GM23248 (cell line): ENCODE data around the gene NEU2. TPM values are rescaled to one million over a fixed set of nuclear protein-coding genes. Genes with fewer than 3 reads are reported as not detected.

ENCODE experiments used
- DNase-seq: peaks from one replicate; pipeline ENCODE4 v3.0.0-alpha.2; 2015
- H2AFZ ChIP-seq: fragments of 200-600 bp; sonication (generic); 2 replicates; pipeline ENCODE4 v1.6.1; 2016; ENCODE audit warnings: antibody characterized with exemption
- H3F3A ChIP-seq: fragments of 200-600 bp; sonication (generic); 2 replicates; pipeline ENCODE4 v1.6.1; 2016; ENCODE audit warnings: mild to moderate bottlenecking, antibody characterized with exemption, mixed run types; ENCODE audit not compliant: insufficient read depth
- H3K27ac ChIP-seq: fragments of 200-600 bp; sonication (generic); 2 replicates; pipeline ENCODE4 v1.5.1; 2016; ENCODE audit warnings: mild to moderate bottlenecking
- H3K27me3 ChIP-seq: fragments of 200-600 bp; sonication (generic); replicated peaks from 2 replicates; pipeline ENCODE4 v1.6.1; 2016; ENCODE audit warnings: mild to moderate bottlenecking; ENCODE audit not compliant: insufficient read depth
- H3K36me3 ChIP-seq: fragments of 200-600 bp; sonication (generic); 2 replicates; pipeline ENCODE4 v1.6.1; 2016; ENCODE audit warnings: low read depth, mild to moderate bottlenecking
- H3K4me1 ChIP-seq: fragments of 200-600 bp; sonication (generic); 2 replicates; pipeline ENCODE4 v1.6.1; 2016; ENCODE audit warnings: mild to moderate bottlenecking; ENCODE audit not compliant: insufficient read depth
- H3K4me2 ChIP-seq: fragments of 200-600 bp; sonication (generic); one replicate; pipeline ENCODE4 v1.6.1; 2016; ENCODE audit warnings: mild to moderate bottlenecking; ENCODE audit not compliant: unreplicated experiment
- H3K4me3 ChIP-seq: fragments of 200-600 bp; sonication (generic); 2 replicates; pipeline ENCODE4 v1.5.1; 2016; ENCODE audit warnings: mild to moderate bottlenecking
- H3K79me2 ChIP-seq: fragments of 200-600 bp; sonication (generic); 2 replicates; pipeline ENCODE4 v1.6.1; 2016; ENCODE audit warnings: mild to moderate bottlenecking; ENCODE audit not compliant: insufficient read depth
- H3K9ac ChIP-seq: fragments of 200-600 bp; sonication (generic); 2 replicates; pipeline ENCODE4 v1.6.1; 2016; ENCODE audit warnings: mild to moderate bottlenecking
- H3K9me2 ChIP-seq: fragments of 200-600 bp; sonication (generic); 2 replicates; pipeline ENCODE4 v1.6.1; 2016; ENCODE audit warnings: mixed run types, mild to moderate bottlenecking, moderate library complexity; ENCODE audit not compliant: insufficient read depth
- H3K9me3 ChIP-seq: fragments of 200-600 bp; sonication (generic); one replicate; pipeline ENCODE4 v1.6.1; 2017; ENCODE audit warnings: low read depth
- H4K20me1 ChIP-seq: fragments of 200-600 bp; sonication (generic); 2 replicates; pipeline ENCODE4 v1.6.0; 2016; ENCODE audit not compliant: insufficient read depth
- EZH2 ChIP-seq: fragments of 200-600 bp; sonication (generic); IDR thresholded peaks from 2 replicates; pipeline ENCODE4 v1.6.1; 2018; ENCODE audit warnings: antibody characterized with exemption, mild to moderate bottlenecking; ENCODE audit not compliant: insufficient read depth, poor library complexity, severe bottlenecking
- EZH2phosphoT487 ChIP-seq: fragments of 200-600 bp; sonication (generic); IDR thresholded peaks from 2 replicates; pipeline ENCODE4 v1.6.1; 2018; ENCODE audit warnings: antibody characterized with exemption, moderate library complexity, mild to moderate bottlenecking, low read depth; ENCODE audit not compliant: insufficient read depth
- WGBS, 2 experiments: methylation state at CpG; one replicate each; pipeline ENCODE4 v1.1.6; 2015 to 2017; ENCODE audit warnings: low lambda C conversion rate in 2 of 2, low coverage in 1 of 2; ENCODE audit errors: missing lambda C conversion rate in 2 of 2; 5-methylcytosine and 5-hydroxymethylcytosine counted together
- in situ Hi-C: fragments of 300-500 bp; cut with MboI; formaldehyde crosslinking; loops from 2 replicates; pipeline ENCODE4 v1.15.0; 2020
- polyA plus RNA-seq: library from polyadenylated mRNA; unstranded; fragments of >200 nt; fragmentation: Nextera tagmentation; extraction: Ambion mirVana; gene quantifications from 2 replicates; pipeline ENCODE4 v1.2.1, GENCODE V29; 2016
- total RNA-seq: library from RNA; depleted of rRNA; stranded (reverse); fragments of >200 nt; shearing (Covaris generic); gene quantifications from 2 replicates; pipeline ENCODE4 v1.2.3, GENCODE V29; 2014

The NEU2 gene
- total and polyA plus RNA-seq, 2 experiments from 2014 or later = not detected

GRCh38 chr2:233007739-233008138 is 24.7 kb upstream of the NEU2 start:
- Histone ChIP-seq H3K9me3 (no peaks in the 10 kb centered on the region), H3K27me3 (peaks cover 16% of the 10 kb centered on the region), H3K9ac (no peak overlapping the region), H3K4me1 (no peaks in the 10 kb centered on the region), H2AFZ (no peak overlapping the region), H3K4me2 (no peak overlapping the region), H4K20me1 (no peaks in the 10 kb centered on the region), H3F3A (no peaks in the 10 kb centered on the region), H3K9me2 (no peaks in the 10 kb centered on the region), H3K4me3 (no peak overlapping the region), H3K27ac (no peak overlapping the region), H3K36me3 (no peaks in the 10 kb centered on the region), H3K79me2 (no peaks in the 10 kb centered on the region)
- DNase-seq = no peak
- 11 to 13% methylated on average over 3 of the region's 3 CpGs for WGBS, 2 experiments
- TF ChIP-seq EZH2 = no peak
- no peak for TF ChIP-seq EZH2phosphoT487
- in situ Hi-C loops = no loop called here

GRCh38 chr2:233009661-233010060 is 22.8 kb upstream of the NEU2 start:
- Histone ChIP-seq H3F3A (no peaks in the 10 kb centered on the region), H2AFZ (no peak overlapping the region), H3K27ac (no peak overlapping the region), H3K9ac (no peak overlapping the region), H3K36me3 (no peaks in the 10 kb centered on the region), H3K4me3 (no peak overlapping the region), H3K4me2 (no peak overlapping the region), H3K27me3 (peaks cover 20% of the 10 kb centered on the region), H3K79me2 (no peaks in the 10 kb centered on the region), H3K4me1 (no peaks in the 10 kb centered on the region), H3K9me2 (no peaks in the 10 kb centered on the region), H4K20me1 (no peaks in the 10 kb centered on the region), H3K9me3 (no peaks in the 10 kb centered on the region)
- no peak for DNase-seq
- in situ Hi-C loops = no loop called here
- TF ChIP-seq EZH2phosphoT487 (no peak), EZH2 (no peak)
- WGBS, 2 experiments = 52 to 64% methylated on average over 3 of the region's 3 CpGs

GRCh38 chr2:233010569-233011267 is 21.8 kb upstream of the NEU2 start:
- Histone ChIP-seq H3K9me3 (no peaks in the 10 kb centered on the region), H2AFZ (no peak overlapping the region), H3K4me3 (no peak overlapping the region), H3K27me3 (peaks cover 10% of the 10 kb centered on the region; the same call in 1 of the 2 replicates), H3K4me2 (no peak overlapping the region), H3K4me1 (no peaks in the 10 kb centered on the region), H3K36me3 (no peaks in the 10 kb centered on the region), H3F3A (no peaks in the 10 kb centered on the region), H3K27ac (no peak overlapping the region), H3K9ac (no peak overlapping the region), H4K20me1 (no peaks in the 10 kb centered on the region), H3K79me2 (no peaks in the 10 kb centered on the region), H3K9me2 (no peaks in the 10 kb centered on the region)
- no peak for TF ChIP-seq EZH2phosphoT487
- 50 to 58% methylated on average over 8 to 9 of the region's 9 CpGs for WGBS, 2 experiments
- DNase-seq = no peak
- in situ Hi-C loops = no loop called here

- no peaks in the 10 kb centered on the region for H3K9me2 ChIP-seq
- 63 to 74% methylated on average over 6 of the region's 6 CpGs for whole genome bisulfite sequencing, 2 experiments
- H3K36me3 ChIP-seq = no peaks in the 10 kb centered on the region
- no peak overlapping the region for H3K9ac ChIP-seq
- in situ Hi-C loops = no loop called here
- no peak overlapping the region for H2AFZ ChIP-seq
- no peaks in the 10 kb centered on the region for H3K9me3 ChIP-seq
- DNase-seq = no peak
- H3K27ac ChIP-seq = no peak overlapping the region
- no peaks in the 10 kb centered on the region for H4K20me1 ChIP-seq
- H3K4me3 ChIP-seq = no peak overlapping the region
- no peaks in the 10 kb centered on the region for H3F3A ChIP-seq
- TF ChIP-seq EZH2phosphoT487 = no peak
- TF ChIP-seq EZH2 = no peak
- 0 out of 2 replicates have a peak, but pooled peaks cover 5% of the 10 kb centered on the region for H3K27me3 ChIP-seq
- no peak overlapping the region for H3K4me2 ChIP-seq
- H3K4me1 ChIP-seq = no peaks in the 10 kb centered on the region
- no peaks in the 10 kb centered on the region for H3K79me2 ChIP-seq
Measured at GRCh38 chr2:233011268-233011650, 21.2 kb upstream of the NEU2 start.
